GM12878 (cell line): ENCODE data around the gene HK1. TPM values are rescaled to one million over a fixed set of nuclear protein-coding genes. Genes with fewer than 3 reads are reported as not detected.

Experiments used
- ATF3 ChIP-seq: IDR thresholded peaks from 2 replicates; pipeline ENCODE4 v1.6.1; 2011; ENCODE audit warnings: low read depth, mild to moderate bottlenecking, low read length, moderate library complexity, borderline replicate concordance; ENCODE audit errors: extremely low read depth
- BACH1 ChIP-seq: fragments of 450-650 bp; IDR thresholded peaks from 2 replicates; pipeline ENCODE4 v1.6.1; 2017; ENCODE audit warnings: mild to moderate bottlenecking, borderline replicate concordance
- BCL3 ChIP-seq: IDR thresholded peaks from 2 replicates; pipeline ENCODE4 v1.6.1; 2011; ENCODE audit warnings: borderline replicate concordance, low read depth, mild to moderate bottlenecking, moderate library complexity, low read length; ENCODE audit not compliant: insufficient read depth, poor library complexity, severe bottlenecking
- ELK1 ChIP-seq: IDR thresholded peaks from 2 replicates; pipeline ENCODE4 v1.6.1; 2012; ENCODE audit warnings: low read depth, low read length, improper control_type of control experiment
- HDAC2 ChIP-seq: fragments of 200-600 bp; sonication (generic); IDR thresholded peaks from 2 replicates; pipeline ENCODE4 v1.6.1; 2017
- IKZF2 ChIP-seq, 2 experiments: fragments of 450-650 bp; IDR thresholded peaks; 2 replicates each; pipeline ENCODE4 v1.6.1; 2017; ENCODE audit warnings: mild to moderate bottlenecking in 2 of 2, moderate library complexity in 2 of 2
- KLF5 ChIP-seq: fragments of 450-650 bp; IDR thresholded peaks from 2 replicates; pipeline ENCODE4 v1.6.1; 2014; ENCODE audit warnings: mild to moderate bottlenecking; ENCODE audit not compliant: partially characterized antibody
- NFYB ChIP-seq: IDR thresholded peaks from 2 replicates; pipeline ENCODE4 v1.6.1; 2011; ENCODE audit warnings: low read depth, mild to moderate bottlenecking, low read length, improper control_type of control experiment, moderate library complexity; ENCODE audit not compliant: insufficient read depth
- PAX5 ChIP-seq: IDR thresholded peaks from 2 replicates; pipeline ENCODE4 v1.6.1; 2011; ENCODE audit warnings: low read depth, low read length, borderline replicate concordance
- POLR2AphosphoS5 ChIP-seq: IDR thresholded peaks from 2 replicates; pipeline ENCODE4 v1.6.1; 2011; ENCODE audit warnings: mild to moderate bottlenecking, low read length, inconsistent platforms
- RAD51 ChIP-seq: fragments of 450-650 bp; IDR thresholded peaks from 2 replicates; pipeline ENCODE4 v1.6.1; 2016; ENCODE audit warnings: moderate library complexity, mild to moderate bottlenecking, inconsistent platforms
- SKIL ChIP-seq: fragments of 450-650 bp; IDR thresholded peaks from 2 replicates; pipeline ENCODE4 v1.6.1; 2017; ENCODE audit warnings: mild to moderate bottlenecking, low read depth, inconsistent platforms; ENCODE audit not compliant: poor library complexity, severe bottlenecking
- SMAD5 ChIP-seq: IDR thresholded peaks from 2 replicates; pipeline ENCODE4 v1.6.1; 2016; ENCODE audit warnings: antibody characterized with exemption, low read depth
- SPI1 ChIP-seq: IDR thresholded peaks from 2 replicates; pipeline ENCODE4 v1.6.1; 2011; ENCODE audit warnings: low read depth, mild to moderate bottlenecking, low read length, moderate library complexity, borderline replicate concordance; ENCODE audit not compliant: insufficient read depth
- SREBF1 ChIP-seq: IDR thresholded peaks from 2 replicates; pipeline ENCODE4 v1.6.1; 2012; ENCODE audit warnings: mild to moderate bottlenecking, low read length
- YBX1 ChIP-seq: fragments of 450-650 bp; IDR thresholded peaks from 2 replicates; pipeline ENCODE4 v1.6.1; 2016; ENCODE audit warnings: antibody characterized with exemption
- ZBTB4 ChIP-seq: fragments of 450-650 bp; formaldehyde crosslinking; IDR thresholded peaks from 2 replicates; pipeline ENCODE4 v1.4.0; 2022; ENCODE audit warnings: mild to moderate bottlenecking, moderate library complexity
- ZNF217 ChIP-seq: fragments of 450-650 bp; IDR thresholded peaks from 2 replicates; pipeline ENCODE4 v1.6.1; 2017; ENCODE audit warnings: antibody characterized with exemption, mild to moderate bottlenecking
- ZNF622 ChIP-seq: fragments of 450-650 bp; IDR thresholded peaks from 2 replicates; pipeline ENCODE4 v1.6.1; 2017; ENCODE audit warnings: mild to moderate bottlenecking, inconsistent platforms
- polyA plus RNA-seq, 11 experiments: library from polyadenylated mRNA; depleted of rRNA in 4 of 11; unstranded in 6 of 11; stranded (reverse) in 5 of 11; fragments of >200 nt; fragmentation: Nextera tagmentation in 4 of 11; fragmentation: Illumina TruSeq in 1 of 11; extraction: Ambion mirVana in 4 of 11; extraction: Trizol in 1 of 11; gene quantifications; 1 replicate in 1 of 11; 2 replicates in 10 of 11; pipeline versions ENCODE4 v1.2.1 to v1.2.3, GENCODE V29; 2011 to 2016; ENCODE audit warnings: inconsistent platforms in 2 of 11, missing spikeins in 2 of 11, low read depth in 1 of 11
- total RNA-seq, 4 experiments: library from RNA; depleted of rRNA in 3 of 4; stranded (reverse); fragments of >200 nt in 3 of 4; fragmentation: Illumina TruSeq in 1 of 4; extraction: Trizol in 1 of 4; gene quantifications; 2 replicates each; pipeline versions ENCODE4 v1.2.1 to v1.2.3, GENCODE V29; 2013 to 2021
- TF ChIP-seq, protein P1 (sequence below): fragments of 450-650 bp; formaldehyde crosslinking; IDR thresholded peaks from 2 replicates; pipeline ENCODE4 v1.5.0; 2022; ENCODE audit warnings: mild to moderate bottlenecking, missing genetic modification characterization

HK1 gene
- total and polyA plus RNA-seq, 10 of the 15 experiments (the other 5 are each of a cell fraction or from before 2014, with no cell fraction given): 3.4 to 77.3 (median 46.6) TPM

DNA sequence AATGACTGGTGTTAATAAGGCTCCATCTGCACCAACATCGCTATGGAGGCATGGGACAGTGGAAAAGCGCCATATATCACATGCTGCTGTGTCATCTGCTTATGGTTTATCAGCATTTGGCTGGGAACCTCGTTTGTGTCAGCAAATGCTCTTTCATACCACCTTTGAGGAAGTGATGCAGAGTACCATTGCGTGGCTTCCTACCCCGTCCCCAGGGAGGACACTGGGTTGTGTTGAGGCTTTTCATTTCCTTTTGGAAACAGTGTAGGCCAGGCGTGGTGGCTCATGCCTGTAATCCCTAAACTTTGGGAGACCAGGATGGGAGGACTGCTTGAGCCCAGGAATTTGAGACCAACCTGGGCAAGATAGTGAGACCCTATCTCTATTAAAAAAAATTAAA lies 131.7 kb downstream of the HK1 start (continued):
- no peak for TF ChIP-seq YBX1
- TF ChIP-seq ZNF622: no peak
- TF ChIP-seq PAX5: peak; percentile 45; the same call in 1 of the 2 replicates
- no peak for TF ChIP-seq ATF3
- TF ChIP-seq ELK1: no peak
- TF ChIP-seq KLF5: no peak
- no peak for TF ChIP-seq SMAD5
- no peak for TF ChIP-seq NFYB
- TF ChIP-seq SKIL: no peak
- no peak for TF ChIP-seq ZNF217
- TF ChIP-seq POLR2AphosphoS5: no peak
- no peak for TF ChIP-seq BACH1
- TF ChIP-seq SPI1: peak; percentile 81; the same call in 1 of the 2 replicates
- TF ChIP-seq ZBTB4: no peak
- TF ChIP-seq SREBF1: no peak
- TF ChIP-seq IKZF2 (IDR thresholded peaks at IDR 0.05): peak; percentile 71 to 72
- TF ChIP-seq, protein P1, sequence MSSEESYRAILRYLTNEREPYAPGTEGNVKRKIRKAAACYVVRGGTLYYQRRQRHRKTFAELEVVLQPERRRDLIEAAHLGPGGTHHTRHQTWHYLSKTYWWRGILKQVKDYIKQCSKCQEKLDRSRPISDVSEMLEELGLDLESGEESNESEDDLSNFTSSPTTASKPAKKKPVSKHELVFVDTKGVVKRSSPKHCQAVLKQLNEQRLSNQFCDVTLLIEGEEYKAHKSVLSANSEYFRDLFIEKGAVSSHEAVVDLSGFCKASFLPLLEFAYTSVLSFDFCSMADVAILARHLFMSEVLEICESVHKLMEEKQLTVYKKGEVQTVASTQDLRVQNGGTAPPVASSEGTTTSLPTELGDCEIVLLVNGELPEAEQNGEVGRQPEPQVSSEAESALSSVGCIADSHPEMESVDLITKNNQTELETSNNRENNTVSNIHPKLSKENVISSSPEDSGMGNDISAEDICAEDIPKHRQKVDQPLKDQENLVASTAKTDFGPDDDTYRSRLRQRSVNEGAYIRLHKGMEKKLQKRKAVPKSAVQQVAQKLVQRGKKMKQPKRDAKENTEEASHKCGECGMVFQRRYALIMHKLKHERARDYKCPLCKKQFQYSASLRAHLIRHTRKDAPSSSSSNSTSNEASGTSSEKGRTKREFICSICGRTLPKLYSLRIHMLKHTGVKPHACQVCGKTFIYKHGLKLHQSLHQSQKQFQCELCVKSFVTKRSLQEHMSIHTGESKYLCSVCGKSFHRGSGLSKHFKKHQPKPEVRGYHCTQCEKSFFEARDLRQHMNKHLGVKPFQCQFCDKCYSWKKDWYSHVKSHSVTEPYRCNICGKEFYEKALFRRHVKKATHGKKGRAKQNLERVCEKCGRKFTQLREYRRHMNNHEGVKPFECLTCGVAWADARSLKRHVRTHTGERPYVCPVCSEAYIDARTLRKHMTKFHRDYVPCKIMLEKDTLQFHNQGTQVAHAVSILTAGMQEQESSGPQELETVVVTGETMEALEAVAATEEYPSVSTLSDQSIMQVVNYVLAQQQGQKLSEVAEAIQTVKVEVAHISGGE: no peak
- TF ChIP-seq BCL3: no peak
- TF ChIP-seq HDAC2: no peak
- TF ChIP-seq RAD51: no peak
